ENCODE measurements around the gene COL17A1.

COL17A1 gene

GRCh38 chr10:104109908-104110662, 24.4 kb upstream of the COL17A1 start:
- peak; percentile 94 for DNase-seq (ENCODE audit: low read depth)
- no peak for TF ChIP-seq CTCF (conservative IDR thresholded peaks at IDR 0.05; ENCODE audit: control insufficient read depth, insufficient read depth, low read depth, low read length)
- no peak overlapping the region for H3K4me3 ChIP-seq (ENCODE audit: control insufficient read depth, low read depth, low read length)

DNA sequence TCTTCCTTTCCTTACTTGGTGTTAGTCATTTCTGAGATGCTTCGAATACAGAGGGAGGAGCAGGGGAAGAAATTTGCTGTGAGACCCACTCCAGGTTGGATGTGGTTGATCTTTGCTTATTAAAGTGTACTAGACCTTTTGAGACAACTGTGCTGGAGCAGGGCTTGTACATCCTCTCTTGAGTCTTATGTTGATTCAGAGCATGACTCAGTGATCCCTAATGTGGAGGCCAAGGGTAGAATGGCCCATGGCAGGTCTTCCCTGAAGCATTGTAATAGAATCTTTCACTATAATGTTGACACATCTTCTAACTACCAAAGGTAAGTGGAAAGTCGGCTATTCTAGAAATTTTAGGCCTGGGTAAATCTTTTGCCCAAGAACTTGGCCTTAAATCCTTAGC, 19.2 kb upstream of the COL17A1 start:
- peak; percentile 54 for DNase-seq (ENCODE audit: low read depth)
- no peak for TF ChIP-seq CTCF (conservative IDR thresholded peaks at IDR 0.05; ENCODE audit: control insufficient read depth, insufficient read depth, low read depth, low read length)
- no peak overlapping the region for H3K4me3 ChIP-seq (ENCODE audit: control insufficient read depth, low read depth, low read length)

GRCh38 chr10:104104418-104104817, 18.7 kb upstream of the COL17A1 start:
- no peak for DNase-seq (ENCODE audit: low read depth)
- TF ChIP-seq CTCF (conservative IDR thresholded peaks at IDR 0.05; ENCODE audit: control insufficient read depth, insufficient read depth, low read depth, low read length), result no peak
- H3K4me3 ChIP-seq (ENCODE audit: control insufficient read depth, low read depth, low read length), result no peak overlapping the region

GRCh38 chr10:104103956-104104355, 18.3 kb upstream of the COL17A1 start:
- no peak for DNase-seq (ENCODE audit: low read depth)
- TF ChIP-seq CTCF (conservative IDR thresholded peaks at IDR 0.05; ENCODE audit: control insufficient read depth, insufficient read depth, low read depth, low read length), result no peak

DNA sequence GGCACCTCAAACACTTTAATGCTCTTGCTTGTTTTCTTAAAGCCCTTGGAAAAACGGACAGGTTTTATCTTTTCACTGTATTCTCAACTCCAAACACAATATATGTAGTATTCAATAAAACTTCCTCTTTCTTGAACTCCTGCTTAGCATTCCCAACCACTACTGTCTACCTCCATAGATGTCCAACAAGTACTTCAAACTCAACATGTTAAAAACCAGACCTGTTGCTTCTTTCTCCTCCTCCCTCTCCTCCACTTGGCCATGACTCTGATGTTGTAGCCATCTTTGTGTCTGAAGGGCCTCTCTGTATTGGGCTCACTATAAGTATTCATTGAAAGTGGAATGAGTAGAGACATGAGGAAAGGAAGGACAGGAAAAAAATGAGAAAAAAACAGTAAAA, 16.2 kb upstream of the COL17A1 start:
- DNase-seq (ENCODE audit: low read depth), result no peak
- no peak overlapping the region for H3K4me3 ChIP-seq (ENCODE audit: control insufficient read depth, low read depth, low read length)
- no peak for TF ChIP-seq CTCF (conservative IDR thresholded peaks at IDR 0.05; ENCODE audit: control insufficient read depth, insufficient read depth, low read depth, low read length)

More at GRCh38 chr10:104103956-104104355, 18.3 kb upstream of the COL17A1 start:
- H3K4me3 ChIP-seq (ENCODE audit: control insufficient read depth, low read depth, low read length), result no peak overlapping the region

GRCh38 chr10:104100795-104101194, 15.1 kb upstream of the COL17A1 start:
- no peak overlapping the region for H3K4me3 ChIP-seq (ENCODE audit: control insufficient read depth, low read depth, low read length)
- TF ChIP-seq CTCF (conservative IDR thresholded peaks at IDR 0.05; ENCODE audit: control insufficient read depth, insufficient read depth, low read depth, low read length), result no peak
- DNase-seq (ENCODE audit: low read depth), result no peak

All from fibroblast of mammary gland (primary cell).